ENCODE data around the gene PEX14. TPM values are rescaled to one million over a fixed set of nuclear protein-coding genes. Genes with fewer than 3 reads are reported as not detected.

PEX14 gene
- total RNA-seq, 1 experiment from 2014 or later = 29.3 TPM

GRCh38 chr1:10471411-10472219 lies 3.1 kb upstream of the PEX14 start:
- Histone ChIP-seq H4K20me1 (ENCODE audit: insufficient read depth) (no peaks in the 10 kb centered on the region), H2AFZ (ENCODE audit: low read depth, low read length, poor library complexity, severe bottlenecking) (no peak overlapping the region), H3K4me3 (replicated peaks in 1 of 2; ENCODE audit: low read depth in 1 of 2, low read length in 2 of 2) (peak overlapping the region; percentile 90 to 97), H3K79me2 (ENCODE audit: insufficient read depth, low read length) (peaks cover 59% of the 10 kb centered on the region), H3K27ac (ENCODE audit: low read depth, low read length) (peak overlapping the region; percentile 78), H3K36me3 (ENCODE audit: control insufficient read depth in 1 of 2, insufficient read depth in 2 of 2, low read length in 2 of 2) (peaks cover 19 to 21% of the 10 kb centered on the region in 2 experiments), H3K4me2 (ENCODE audit: low read length) (peak overlapping the region; percentile 94), H3K9ac (ENCODE audit: low read length) (peak overlapping the region; percentile 96), H3K9me2 (ENCODE audit: insufficient read depth) (no peaks in the 10 kb centered on the region), H3K9me3 (ENCODE audit: control insufficient read depth in 1 of 2, insufficient read depth in 1 of 2, low read depth in 1 of 2, low read length in 2 of 2) (no peaks in the 10 kb centered on the region), H3K4me1 (ENCODE audit: control insufficient read depth in 1 of 2, insufficient read depth in 2 of 2, low read length in 2 of 2) (peaks cover 0 to 36% of the 10 kb centered on the region in 2 experiments; a peak in 3 of 4 replicates), H3K27me3 (ENCODE audit: insufficient read depth, low read length) (no peaks in the 10 kb centered on the region)
- intact Hi-C loops (cut with micrococcal nuclease) = no loop called here
- no peak for TF ChIP-seq EGR1 (IDR thresholded peaks at IDR 0.05; ENCODE audit: low read depth)
- TF ChIP-seq CEBPB (IDR thresholded peaks at IDR 0.05; ENCODE audit: low read depth) = no peak
- TF ChIP-seq POLR2AphosphoS5 (IDR thresholded peaks at IDR 0.05; ENCODE audit: low read depth, low read length) = no peak
- TF ChIP-seq TCF7L2 (IDR thresholded peaks at IDR 0.05; ENCODE audit: borderline replicate concordance, extremely low read depth, insufficient read depth, insufficient read length) = no peak
- ATAC-seq (peak; percentile 4; the same call in 1 of the 2 replicates), DNase-seq (ENCODE audit: low read depth, low spot score) (no peak)
- POLR2A ChIA-PET = no interaction called here
- RAD21 ChIA-PET (ENCODE audit: low non-redundant PET in 1 of 2, low total read pairs in 2 of 2, uncharacterized antibody in 2 of 2, unreplicated experiment in 2 of 2) = no interaction called here
- CTCF ChIA-PET = no interaction called here
- BruUV-seq (replicated peaks) = TSS peak; percentile 78

GRCh38 chr1:10472220-10473144 lies 2.3 kb upstream of the PEX14 start, which contains the start of gene DFFA:
TSS of gene DFFA (minus strand) at chr1:10472529. CDS start at chr1:10472458, 71 bp downstream.
- peak within 1 kb of the TSS; percentile 94 for H3K4me2 ChIP-seq (ENCODE audit: low read length)
- H3K9ac ChIP-seq (ENCODE audit: low read length) = peak within 1 kb of the TSS; percentile 96
- DNase-seq (ENCODE audit: low read depth, low spot score) = peak; percentile 94
- peak; percentile 78 for ATAC-seq
- H4K20me1 ChIP-seq (ENCODE audit: insufficient read depth) = no peaks in the 10 kb centered on the region
- TF ChIP-seq MAX (IDR thresholded peaks at IDR 0.05) (peak; percentile 99), POLR2AphosphoS5 (IDR thresholded peaks at IDR 0.05; ENCODE audit: low read depth, low read length) (peak; percentile 91), ZNF274 (IDR thresholded peaks at IDR 0.05; ENCODE audit: low read depth, low read length) (no peak), POLR2A (IDR thresholded peaks at IDR 0.05; ENCODE audit: borderline replicate concordance, extremely low read depth, insufficient read depth, insufficient read length) (peak; percentile 84), SP1 (IDR thresholded peaks at IDR 0.05; ENCODE audit: low read depth) (peak; percentile 90), EZH2phosphoT487 (IDR thresholded peaks at IDR 0.05; ENCODE audit: borderline replicate concordance) (no peak), ELF1 (IDR thresholded peaks at IDR 0.05; ENCODE audit: borderline replicate concordance, low read depth) (peak; percentile 83; the same call in 1 of the 2 replicates), ZFX (IDR thresholded peaks at IDR 0.05) (peak; percentile 59; the same call in 1 of the 2 replicates), ZBTB33 (IDR thresholded peaks at IDR 0.05; ENCODE audit: extremely low read depth, insufficient replicate concordance, low read length) (peak; percentile 96), TCF7L2 (IDR thresholded peaks at IDR 0.05; ENCODE audit: borderline replicate concordance, extremely low read depth, insufficient read depth, insufficient read length) (peak; percentile 82), SIN3A (IDR thresholded peaks at IDR 0.05; ENCODE audit: low read depth) (peak; percentile 88; the same call in 1 of the 2 replicates), YY1 (IDR thresholded peaks at IDR 0.05; ENCODE audit: extremely low read depth, insufficient replicate concordance, low read depth, low read length) (peak; percentile 73), CEBPB (IDR thresholded peaks at IDR 0.05; ENCODE audit: low read depth) (no peak), CBX3 (IDR thresholded peaks at IDR 0.05; ENCODE audit: low read depth) (peak; percentile 90)
- BruUV-seq (replicated peaks) = no TSS peak
- peak within 1 kb of the TSS; percentile 90 to 97 for H3K4me3 ChIP-seq (replicated peaks in 1 of 2; ENCODE audit: low read depth in 1 of 2, low read length in 2 of 2)
- CTCF ChIA-PET = no interaction called here
- H3K27me3 ChIP-seq (ENCODE audit: insufficient read depth, low read length) = no peaks in the 10 kb centered on the region
- H3K4me1 ChIP-seq (ENCODE audit: control insufficient read depth in 1 of 2, insufficient read depth in 2 of 2, low read length in 2 of 2) = peaks cover 0 to 36% of the 10 kb centered on the region in 2 experiments; a peak in 3 of 4 replicates
- no peaks in the 10 kb centered on the region for H3K9me3 ChIP-seq (ENCODE audit: control insufficient read depth in 1 of 2, insufficient read depth in 1 of 2, low read depth in 1 of 2, low read length in 2 of 2)
- no peaks in the 10 kb centered on the region for H3K9me2 ChIP-seq (ENCODE audit: insufficient read depth)
- intact Hi-C loops (cut with micrococcal nuclease) = no loop called here
- RAD21 ChIA-PET (ENCODE audit: low non-redundant PET in 1 of 2, low total read pairs in 2 of 2, uncharacterized antibody in 2 of 2, unreplicated experiment in 2 of 2) = interaction anchor here in 1 of 2 experiments (0.6 kb wide), 1 partner anchor 69 kb away, joined by 3 read pairs; no protein-coding TSS in a partner anchor
- peak within 1 kb of the TSS; percentile 96 for H2AFZ ChIP-seq (ENCODE audit: low read depth, low read length, poor library complexity, severe bottlenecking)
- H3K36me3 ChIP-seq (ENCODE audit: control insufficient read depth in 1 of 2, insufficient read depth in 2 of 2, low read length in 2 of 2) = peaks cover 16 to 18% of the 10 kb centered on the region in 2 experiments
- POLR2A ChIA-PET = no interaction called here
- H3K79me2 ChIP-seq (ENCODE audit: insufficient read depth, low read length) = peaks cover 66% of the 10 kb centered on the region
- peak within 1 kb of the TSS; percentile 78 for H3K27ac ChIP-seq (ENCODE audit: low read depth, low read length)
